ENCODE results near the gene TLCD3B.

DNA sequence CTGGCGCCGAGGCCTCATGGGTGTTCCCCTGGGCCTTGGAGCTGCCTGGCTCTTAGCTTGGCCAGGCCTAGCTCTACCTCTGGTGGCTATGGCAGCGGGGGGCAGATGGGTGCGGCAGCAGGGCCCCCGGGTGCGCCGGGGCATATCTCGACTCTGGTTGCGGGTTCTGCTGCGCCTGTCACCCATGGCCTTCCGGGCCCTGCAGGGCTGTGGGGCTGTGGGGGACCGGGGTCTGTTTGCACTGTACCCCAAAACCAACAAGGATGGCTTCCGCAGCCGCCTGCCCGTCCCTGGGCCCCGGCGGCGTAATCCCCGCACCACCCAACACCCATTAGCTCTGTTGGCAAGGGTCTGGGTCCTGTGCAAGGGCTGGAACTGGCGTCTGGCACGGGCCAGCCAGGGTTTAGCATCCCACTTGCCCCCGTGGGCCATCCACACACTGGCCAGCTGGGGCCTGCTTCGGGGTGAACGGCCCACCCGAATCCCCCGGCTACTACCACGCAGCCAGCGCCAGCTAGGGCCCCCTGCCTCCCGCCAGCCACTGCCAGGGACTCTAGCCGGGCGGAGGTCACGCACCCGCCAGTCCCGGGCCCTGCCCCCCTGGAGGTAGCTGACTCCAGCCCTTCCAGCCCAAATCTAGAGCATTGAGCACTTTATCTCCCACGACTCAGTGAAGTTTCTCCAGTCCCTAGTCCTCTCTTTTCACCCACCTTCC, 43.5 kb downstream of the TLCD3B start:
- TF ChIP-seq CTCF (IDR thresholded peaks at IDR 0.05; ENCODE audit: low read depth, low read length, poor library complexity, severe bottlenecking): no peak
- TF ChIP-seq EZH2phosphoT487 (IDR thresholded peaks at IDR 0.05; ENCODE audit: borderline replicate concordance, low read length): no peak
